Stimulated activated CD8-positive, alpha-beta memory T cell treated with anti-CD3 and anti-CD28 coated beads, Interleukin-4, amount 100 ng/mL, for 1 hour (primary cell): ENCODE data around the gene ARHGAP9.
"Not testable (repeated sequence)": the region's sequence is repeated elsewhere in the genome, so short reads cannot be mapped to it uniquely, and the experiment has no call there.

Experiments used
- DNase-seq, 2 donors: peaks; one replicate each; pipeline ENCODE4 v3.0.0-alpha.2; 2020; ENCODE audit warnings: low read depth in 2 of 2, low spot score in 1 of 2

Gene ARHGAP9

DNA sequence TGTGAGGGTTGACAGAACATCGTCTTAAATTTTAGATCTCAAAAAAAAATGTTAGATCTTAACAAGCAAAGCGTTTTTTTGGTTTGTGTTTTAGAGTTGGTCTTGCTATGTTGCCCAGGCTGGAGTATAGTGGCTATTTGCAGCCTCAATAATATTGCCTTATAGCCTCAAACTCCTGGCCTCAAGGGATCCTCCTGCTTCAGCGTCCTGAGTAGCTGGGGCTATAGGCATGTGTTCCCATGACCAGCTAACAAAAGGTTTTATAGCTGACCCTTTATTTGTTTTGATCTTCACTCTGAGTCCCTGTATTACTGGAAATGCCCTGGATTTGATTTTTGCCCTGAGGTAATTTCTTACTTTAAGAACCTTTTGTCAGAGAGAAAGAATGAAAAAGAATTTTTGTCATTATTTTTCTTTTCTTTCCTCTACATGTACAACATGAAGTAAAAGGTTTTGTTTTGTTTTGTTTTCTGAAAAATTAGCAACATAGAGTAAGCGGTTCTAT is 39.9 kb downstream of the ARHGAP9 start:
- no peak for DNase-seq

DNA sequence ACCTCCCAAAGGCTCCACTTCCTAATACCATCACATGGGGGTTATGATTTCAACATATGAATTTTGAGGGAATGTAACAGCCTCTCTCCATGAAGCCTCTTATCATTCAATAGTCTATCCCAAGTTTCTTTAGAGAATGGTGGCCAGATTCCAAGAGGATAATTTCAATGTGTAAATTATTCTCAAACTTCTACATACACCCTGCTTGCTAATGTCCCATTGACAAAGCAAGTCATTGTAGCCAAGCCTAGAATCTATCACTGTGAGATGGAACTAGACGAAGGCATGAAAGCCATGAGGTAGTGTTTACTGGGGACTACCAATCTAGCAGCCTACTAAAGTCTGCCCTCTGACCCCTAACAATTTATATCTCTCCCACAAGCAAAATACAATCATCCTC is 41.3 kb downstream of the ARHGAP9 start:
- no peak for DNase-seq

DNA sequence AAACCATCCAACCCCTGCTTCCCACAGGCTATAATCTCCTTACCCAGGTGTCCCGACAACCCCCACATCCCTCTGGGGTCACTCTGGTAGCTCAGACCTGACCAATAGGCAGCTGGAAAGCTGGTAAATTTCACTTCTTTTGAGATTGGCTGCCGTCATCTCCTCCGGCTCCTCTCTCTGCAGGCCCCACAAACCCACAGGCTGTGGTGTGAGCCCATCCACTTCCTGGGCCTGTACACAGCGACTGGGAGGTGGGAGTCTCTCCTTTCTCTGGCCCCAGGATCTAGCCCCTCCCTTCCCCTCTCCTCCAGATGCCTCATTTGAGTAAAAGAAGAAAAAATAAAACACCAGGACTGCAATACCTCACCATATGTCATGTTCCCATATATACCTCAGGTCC is 44.4 kb downstream of the ARHGAP9 start:
- no peak for DNase-seq

DNA sequence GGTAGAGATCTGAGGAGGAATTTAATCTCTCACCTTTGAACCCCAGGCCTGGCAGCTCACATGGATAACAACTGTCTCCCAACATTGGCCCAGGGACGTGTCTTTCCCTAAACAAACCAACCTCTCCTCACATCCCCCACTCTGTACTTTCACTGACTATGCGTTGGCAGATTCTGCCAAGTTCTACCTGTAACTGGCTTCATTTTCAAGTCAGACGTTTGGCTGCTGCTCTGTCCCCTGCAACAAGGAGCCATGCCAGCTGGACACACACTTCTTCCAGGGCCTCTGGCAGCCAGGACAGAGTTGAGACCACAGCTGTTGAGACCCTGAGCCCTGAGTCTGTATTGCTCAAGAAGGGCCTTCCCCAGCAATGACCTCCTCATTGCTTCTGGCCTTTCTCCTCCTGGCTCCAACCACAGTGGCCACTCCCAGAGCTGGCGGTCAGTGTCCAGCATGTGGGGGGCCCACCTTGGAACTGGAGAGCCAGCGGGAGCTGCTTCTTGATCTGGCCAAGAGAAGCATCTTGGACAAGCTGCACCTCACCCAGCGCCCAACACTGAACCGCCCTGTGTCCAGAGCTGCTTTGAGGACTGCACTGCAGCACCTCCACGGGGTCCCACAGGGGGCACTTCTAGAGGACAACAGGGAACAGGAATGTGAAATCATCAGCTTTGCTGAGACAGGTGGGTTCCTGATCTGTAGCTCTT is 45.0 kb downstream of the ARHGAP9 start, which contains the start of gene INHBC:
Gene INHBC (plus strand): TSS at position 268 of the 707 bp plus-strand sequence. CDS start 103 bp downstream, at position 371.
- DNase-seq: no peak

DNA sequence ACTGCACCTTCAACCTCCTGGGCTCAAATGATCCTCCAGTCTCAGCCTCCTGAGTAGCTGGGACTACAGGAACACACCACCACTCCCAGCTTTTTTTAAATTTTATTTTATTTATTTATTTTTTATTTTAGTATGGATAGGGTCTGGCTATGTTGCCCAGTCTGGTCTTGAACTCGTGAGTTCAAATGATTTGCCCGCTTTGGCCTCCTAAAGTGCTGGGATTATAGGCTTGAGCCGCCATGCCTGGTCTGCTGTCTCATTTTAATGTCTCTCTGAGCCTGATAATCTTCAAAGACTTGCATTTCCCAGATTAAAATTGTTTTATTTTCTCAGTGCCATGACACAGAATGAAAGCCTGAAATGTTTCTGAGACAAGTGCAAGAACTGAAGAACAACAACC is 46.3 kb downstream of the ARHGAP9 start:
- no peak for DNase-seq

DNA sequence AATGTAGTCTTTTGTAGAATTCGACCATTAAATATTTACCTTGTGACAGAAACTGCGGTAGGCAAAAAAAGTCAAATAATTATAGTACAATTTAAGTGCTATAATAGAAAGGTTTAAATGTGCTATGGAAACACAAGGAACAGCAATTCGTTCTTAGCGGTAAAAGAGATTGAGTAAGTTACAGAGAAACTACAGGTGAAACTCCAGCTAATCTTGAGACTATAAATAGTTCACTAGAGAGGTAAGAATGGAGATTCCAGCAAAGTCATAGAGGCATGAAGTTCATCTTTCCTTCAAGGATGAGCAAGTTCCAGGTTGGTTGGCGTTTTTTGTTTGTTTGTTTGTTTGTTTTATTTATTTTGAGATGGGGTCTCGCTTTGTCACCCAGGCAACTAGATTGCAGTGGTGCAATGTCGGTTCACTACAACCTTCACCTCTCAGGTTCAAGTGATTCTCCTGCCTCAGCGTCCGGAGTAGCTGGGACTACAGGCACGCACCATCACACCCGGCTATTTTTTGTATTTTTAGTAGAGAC is 47.9 kb downstream of the ARHGAP9 start:
- no peak for DNase-seq

DNA sequence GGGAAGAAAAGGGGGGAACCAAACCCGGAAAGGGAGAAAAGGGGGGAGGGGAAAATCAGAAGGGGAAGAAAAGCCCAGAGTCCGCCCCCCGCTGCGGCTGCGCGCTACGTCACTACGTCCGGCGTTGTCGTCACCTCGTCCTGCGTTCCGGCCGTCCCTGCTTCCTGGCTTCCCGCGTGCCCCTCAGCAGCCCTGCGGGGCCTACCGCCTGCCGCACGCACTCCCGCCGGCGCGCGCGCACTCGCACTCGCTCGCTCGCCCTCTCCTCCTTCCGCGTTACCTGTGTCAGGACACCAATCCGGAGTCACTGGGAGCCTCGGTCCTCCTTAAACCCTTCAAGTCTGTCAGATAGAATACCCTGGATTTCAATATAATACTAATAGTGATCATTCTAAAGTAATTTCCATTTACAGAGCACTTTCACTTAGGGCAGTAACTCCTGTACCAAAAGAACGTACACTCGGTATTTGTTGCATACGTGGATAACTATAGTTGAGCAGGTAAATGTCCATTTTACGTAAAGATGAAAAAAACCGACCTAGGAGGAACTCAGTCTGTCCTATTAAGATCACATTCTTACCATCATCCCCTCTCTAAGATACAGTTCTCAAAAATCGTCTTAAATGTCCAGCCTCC is 48.6 kb downstream of the ARHGAP9 start, which contains the start of gene R3HDM2:
Gene R3HDM2 (minus strand): TSS at position 113 of the 636 bp plus-strand sequence. CDS start 120,615 bp downstream, outside the sequence.
- peak; percentile 92 to 94 for DNase-seq

DNA sequence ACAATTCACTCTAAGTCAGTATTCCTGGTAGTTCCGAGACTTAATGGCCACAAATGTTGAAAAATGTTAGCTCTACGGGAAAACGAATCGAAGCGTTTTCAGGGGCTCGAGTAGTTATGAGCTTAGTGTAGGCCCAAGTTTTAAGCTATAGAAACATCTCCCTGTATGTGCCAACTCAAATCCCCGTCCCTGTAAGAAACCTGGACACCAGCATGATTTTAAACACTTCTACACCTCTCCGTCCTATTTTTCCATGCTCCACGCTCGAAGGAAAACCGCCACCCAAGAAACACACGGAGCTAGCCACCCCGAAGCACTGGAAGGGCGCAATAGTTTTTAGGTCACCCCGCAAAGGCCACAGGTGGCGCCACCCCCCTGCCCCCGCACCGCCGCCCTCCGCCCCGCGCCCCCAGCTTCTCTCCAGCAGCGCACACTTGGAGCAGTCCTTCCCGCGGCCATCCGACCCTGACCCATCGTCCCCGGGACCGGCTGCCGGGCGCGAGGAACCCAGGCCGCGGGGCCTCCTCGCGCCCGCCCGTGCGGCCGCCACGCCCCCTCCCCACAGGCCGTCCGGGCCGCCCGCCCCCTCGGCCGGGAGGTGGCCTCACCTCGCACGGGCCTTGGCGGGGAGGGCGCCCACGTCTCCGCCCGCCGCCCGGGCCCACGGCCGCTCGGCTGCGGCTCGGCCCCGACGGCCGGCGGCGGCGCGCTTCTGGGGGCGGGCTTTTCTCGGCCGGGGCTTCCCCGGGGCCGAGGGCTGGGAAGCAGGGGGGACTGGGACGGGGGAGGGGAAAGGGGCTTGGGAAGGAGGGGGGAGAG is 49.3 kb downstream of the ARHGAP9 start:
- peak; percentile 5 to 11 for DNase-seq

DNA sequence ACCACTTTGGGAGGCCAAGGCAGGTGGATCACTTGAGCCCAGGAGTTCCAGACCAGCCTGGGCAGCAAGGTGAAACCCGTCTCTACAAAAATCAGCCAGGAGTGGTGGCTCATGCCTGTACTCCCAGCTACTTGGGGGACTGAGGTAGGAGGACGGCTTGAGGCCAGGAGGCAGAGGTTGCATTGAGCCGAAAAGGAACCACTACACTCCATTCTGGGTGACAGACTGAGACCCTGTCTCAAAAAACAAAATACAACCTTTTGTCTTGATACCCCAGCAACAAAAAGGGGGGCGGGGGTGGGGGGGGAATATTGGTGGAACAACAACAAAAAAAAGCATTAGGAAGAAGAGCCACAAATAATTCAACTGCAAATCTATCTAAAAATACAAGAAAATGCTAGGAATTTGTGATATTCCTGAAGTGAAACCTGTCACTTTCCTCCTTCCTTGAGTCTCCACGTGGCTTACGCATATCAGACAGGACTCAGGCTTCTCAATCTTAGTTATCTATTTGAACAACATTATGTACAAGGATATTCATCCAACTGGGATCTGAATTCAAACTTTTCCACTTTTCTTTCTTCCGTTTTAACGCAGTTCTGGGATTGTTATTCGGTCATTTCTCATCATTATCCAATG is 50.1 kb downstream of the ARHGAP9 start:
- DNase-seq: no peak

DNA sequence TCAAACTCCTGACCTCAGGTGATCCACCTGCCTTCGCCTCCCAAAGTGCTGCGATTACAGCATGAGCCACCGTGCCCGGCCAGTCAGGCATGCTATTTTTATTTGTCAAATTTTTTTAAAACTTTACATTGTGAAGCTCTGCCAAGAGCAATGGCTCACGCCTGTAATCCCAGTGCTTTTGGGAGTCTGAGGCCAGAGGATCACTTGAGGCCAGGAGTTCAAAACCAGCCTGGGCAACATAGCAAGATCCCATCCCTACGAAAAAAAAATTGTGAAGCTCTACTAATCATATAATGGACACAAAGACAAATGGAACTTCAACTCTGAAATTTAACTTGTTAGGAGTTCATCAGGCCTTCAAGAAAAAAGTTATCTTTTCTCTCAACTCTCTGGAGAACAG is 50.7 kb downstream of the ARHGAP9 start:
- no peak for DNase-seq

DNA sequence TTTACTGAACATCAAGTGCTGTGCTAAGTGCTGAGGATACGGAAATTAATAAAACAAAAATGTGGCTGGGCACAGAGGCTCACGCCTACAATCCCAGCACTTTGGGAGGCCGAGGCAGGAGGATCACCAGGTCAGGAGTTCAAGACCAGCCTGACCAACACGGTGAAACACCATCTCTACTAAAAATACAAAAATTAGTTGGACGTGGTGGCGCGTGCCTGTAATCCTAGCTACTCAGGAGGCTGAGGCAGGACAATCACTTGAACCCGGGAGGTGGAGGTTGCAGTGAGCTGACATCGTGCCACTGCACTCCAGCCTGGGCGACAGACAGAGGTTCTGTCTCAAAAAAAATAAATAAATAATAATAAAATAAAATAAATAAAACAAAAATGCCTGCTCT is 52.7 kb downstream of the ARHGAP9 start:
- DNase-seq: not testable (repeated sequence)
